Large intestine (tissue), 3 donors: ENCODE data around the gene VPS13D. TPM values are rescaled to one million over a fixed set of nuclear protein-coding genes. Genes with fewer than 3 reads are reported as not detected.

Experiments
- DNase-seq, 2 donors: peaks; one replicate each; pipeline versions ENCODE4 v3.0.0 to v3.0.0-alpha.2; 2013
- H3K27ac ChIP-seq: one replicate; pipeline ENCODE4 v1.5.1; 2013; ENCODE audit warnings: low read length
- H3K27me3 ChIP-seq: 2 replicates; pipeline ENCODE4 v1.6.1; 2013; ENCODE audit warnings: low read length; ENCODE audit not compliant: control insufficient read depth, insufficient read depth
- H3K36me3 ChIP-seq: 2 replicates; pipeline ENCODE4 v1.6.1; 2013; ENCODE audit warnings: low read length; ENCODE audit not compliant: control insufficient read depth, insufficient read depth
- H3K4me1 ChIP-seq: one replicate; pipeline ENCODE4 v1.6.1; 2013; ENCODE audit warnings: low read length; ENCODE audit not compliant: control insufficient read depth, insufficient read depth
- H3K4me3 ChIP-seq: one replicate; pipeline ENCODE4 v1.5.1; 2013; ENCODE audit warnings: low read length
- H3K9me3 ChIP-seq: one replicate; pipeline ENCODE4 v1.6.1; 2013; ENCODE audit warnings: mild to moderate bottlenecking, low read depth, low read length, moderate library complexity; ENCODE audit not compliant: control insufficient read depth
- WGBS: methylation state at CpG from one replicate; pipeline ENCODE4 v1.1.5; 2013; ENCODE audit warnings: low lambda C conversion rate; ENCODE audit not compliant: insufficient coverage; 5-methylcytosine and 5-hydroxymethylcytosine counted together
- polyA plus RNA-seq: library from polyadenylated mRNA; unstranded; fragments of 120-200 nt; gene quantifications from one replicate; pipeline ENCODE4 v1.2.1, GENCODE V29; 2013

VPS13D gene
- polyA plus RNA-seq, 1 donor: 20.7 TPM

DNA sequence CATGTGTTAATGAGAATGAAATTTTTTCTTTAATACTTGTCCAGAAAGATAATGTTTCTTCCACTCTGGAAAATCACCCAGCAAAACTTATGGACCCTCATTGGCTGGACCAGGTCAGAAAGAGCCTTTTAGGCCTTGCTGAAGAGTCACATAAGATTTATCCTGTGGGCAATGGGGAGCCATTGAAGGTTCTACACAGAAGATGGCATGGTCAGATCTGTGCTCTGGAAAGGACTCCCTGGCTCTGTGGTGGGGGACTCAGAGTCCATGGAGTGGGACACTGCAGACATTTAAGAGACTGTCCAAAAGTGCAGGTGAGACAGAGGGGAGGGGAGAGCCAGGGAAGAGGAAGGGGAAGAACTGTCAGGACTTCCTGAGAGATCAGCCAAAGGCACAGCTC, 321.8 kb downstream of the VPS13D start:
- Histone ChIP-seq H3K9me3 (no peaks in the 10 kb centered on the region), H3K27me3 (no peaks in the 10 kb centered on the region), H3K27ac (no peak overlapping the region), H3K4me1 (peaks cover 10% of the 10 kb centered on the region), H3K4me3 (no peak overlapping the region), H3K36me3 (no peaks in the 10 kb centered on the region)
- DNase-seq: no peak

- Histone ChIP-seq H3K36me3 (no peaks in the 10 kb centered on the region), H3K27me3 (no peaks in the 10 kb centered on the region), H3K9me3 (no peaks in the 10 kb centered on the region), H3K27ac (no peak overlapping the region), H3K4me3 (no peak overlapping the region), H3K4me1 (peaks cover 14% of the 10 kb centered on the region)
- no peak for DNase-seq
- WGBS: no CpG with 5 or more reads among the region's 27 CpGs
Observed at GRCh38 chr1:12552111-12552888, 322.5 kb downstream of the VPS13D start.

DNA sequence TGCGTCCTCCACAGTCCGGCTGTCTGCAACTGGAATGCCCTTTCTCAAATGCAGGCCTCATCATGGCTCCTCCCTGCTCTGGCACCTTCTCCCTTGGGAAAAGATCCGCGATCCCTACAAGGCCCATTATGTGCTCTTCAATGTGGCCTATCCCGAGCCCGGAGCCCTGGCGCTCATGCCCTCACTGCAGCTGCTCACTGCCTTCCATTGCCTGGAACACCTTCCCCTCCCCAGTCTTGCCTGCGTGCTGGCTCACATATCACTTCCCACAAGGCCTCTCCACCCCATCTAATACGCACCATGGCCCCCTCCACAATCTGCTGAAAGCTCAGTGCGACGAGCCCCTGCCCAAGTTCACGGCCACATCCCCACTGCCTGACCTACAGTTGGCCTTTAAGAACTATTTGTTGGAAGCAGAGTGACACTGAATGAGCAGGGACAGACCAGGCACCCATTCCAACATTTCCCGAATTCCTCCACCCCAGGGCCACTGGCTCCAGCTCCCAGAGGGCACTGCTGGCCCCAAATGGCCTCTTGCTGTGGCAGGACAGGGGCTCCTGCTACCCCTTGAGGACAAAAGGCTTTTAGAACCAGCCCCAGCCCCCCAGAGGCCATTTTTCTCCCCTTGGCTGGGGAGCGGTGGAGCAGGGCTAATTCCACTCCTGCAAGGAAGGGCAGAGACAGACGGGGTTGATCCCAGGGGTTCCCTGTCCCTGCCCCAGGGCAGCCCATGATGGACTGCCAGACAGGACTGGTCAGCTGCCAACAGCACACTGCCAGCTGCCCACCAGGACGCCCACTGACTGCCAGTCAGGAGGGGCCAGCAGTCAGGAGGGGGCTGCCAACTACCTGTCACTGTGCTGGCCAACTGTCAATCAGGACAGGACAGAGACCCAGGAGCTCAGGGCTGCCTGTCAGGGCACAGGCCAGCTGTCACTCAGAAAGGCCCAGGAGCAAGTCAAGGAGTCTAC, 323.4 kb downstream of the VPS13D start:
- peaks cover 14% of the 10 kb centered on the region for H3K4me1 ChIP-seq
- WGBS: no CpG with 5 or more reads among the region's 16 CpGs
- no peak overlapping the region for H3K27ac ChIP-seq
- no peaks in the 10 kb centered on the region for H3K36me3 ChIP-seq
- no peaks in the 10 kb centered on the region for H3K9me3 ChIP-seq
- no peak overlapping the region for H3K4me3 ChIP-seq
- no peaks in the 10 kb centered on the region for H3K27me3 ChIP-seq
- DNase-seq: no peak

DNA sequence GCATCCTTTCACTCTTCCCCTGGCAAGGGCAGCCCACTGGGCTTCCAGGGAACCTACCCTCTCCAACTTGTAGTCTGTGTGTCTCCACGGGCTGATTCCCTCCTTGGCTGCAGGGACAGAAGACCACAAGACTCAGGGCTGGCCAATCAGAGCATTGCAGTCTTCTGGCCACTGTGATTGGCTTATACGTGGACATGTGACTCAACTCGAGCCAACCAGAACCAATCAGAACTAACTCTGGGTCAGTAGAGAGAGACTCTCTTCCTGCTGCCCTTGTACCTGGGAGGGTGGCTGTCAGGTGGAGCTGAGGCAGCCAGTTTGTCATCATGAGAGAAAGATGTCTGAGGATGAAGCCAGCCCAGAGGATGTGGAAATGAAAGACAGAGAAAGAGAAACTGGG, 324.1 kb downstream of the VPS13D start:
- H3K4me3 ChIP-seq: no peak overlapping the region
- H3K27ac ChIP-seq: no peak overlapping the region
- no peak for DNase-seq
- H3K9me3 ChIP-seq: no peaks in the 10 kb centered on the region
- no peaks in the 10 kb centered on the region for H3K27me3 ChIP-seq
- no CpG with 5 or more reads among the region's 3 CpGs for WGBS
- peaks cover 12% of the 10 kb centered on the region for H3K4me1 ChIP-seq
- no peaks in the 10 kb centered on the region for H3K36me3 ChIP-seq

- no peak overlapping the region for H3K4me3 ChIP-seq
- H3K27me3 ChIP-seq: no peaks in the 10 kb centered on the region
- WGBS: no CpG with 5 or more reads among the region's 18 CpGs
- no peak for DNase-seq
- H3K4me1 ChIP-seq: peaks cover 4% of the 10 kb centered on the region
- H3K27ac ChIP-seq: no peak overlapping the region
- H3K36me3 ChIP-seq: no peaks in the 10 kb centered on the region
- H3K9me3 ChIP-seq: no peaks in the 10 kb centered on the region
Observed at GRCh38 chr1:12554521-12555305, 324.9 kb downstream of the VPS13D start.

- Histone ChIP-seq H3K4me3 (no peak overlapping the region), H3K4me1 (peaks cover 4% of the 10 kb centered on the region)
Observed at GRCh38 chr1:12555411-12556367, 325.9 kb downstream of the VPS13D start.

GRCh38 chr1:12556368-12556930, 326.6 kb downstream of the VPS13D start:
- Histone ChIP-seq H3K4me3 (no peak overlapping the region), H3K9me3 (no peaks in the 10 kb centered on the region), H3K27ac (peak overlapping the region; percentile 74), H3K36me3 (no peaks in the 10 kb centered on the region), H3K27me3 (no peaks in the 10 kb centered on the region), H3K4me1 (peaks cover 4% of the 10 kb centered on the region)
- peak; percentile 51 to 57 for DNase-seq
- no CpG with 5 or more reads among the region's 9 CpGs for WGBS

More at GRCh38 chr1:12555411-12556367, 325.9 kb downstream of the VPS13D start:
- DNase-seq: no peak
- no peaks in the 10 kb centered on the region for H3K36me3 ChIP-seq
- peak overlapping the region; percentile 28 for H3K27ac ChIP-seq
- 83% methylated on average over 1 of the region's 13 CpGs for WGBS
- H3K9me3 ChIP-seq: no peaks in the 10 kb centered on the region
- H3K27me3 ChIP-seq: no peaks in the 10 kb centered on the region

- Histone ChIP-seq H3K36me3 (no peaks in the 10 kb centered on the region), H3K4me1 (peaks cover 4% of the 10 kb centered on the region), H3K27me3 (no peaks in the 10 kb centered on the region), H3K4me3 (no peak overlapping the region), H3K27ac (peak overlapping the region; percentile 74), H3K9me3 (peaks cover 4% of the 10 kb centered on the region)
- WGBS: 100% methylated on average over 1 of the region's 17 CpGs
- no peak for DNase-seq
Observed at GRCh38 chr1:12556957-12557935, 327.4 kb downstream of the VPS13D start.
